Endothelial cell of umbilical vein (primary cell): ENCODE data around the gene TXK. TPM values are rescaled to one million over a fixed set of nuclear protein-coding genes. Genes with fewer than 3 reads are reported as not detected.

Experiments
- BruUV-seq: library from RNA; stranded (reverse); fragments of 400-500 nt; replicated peaks from 2 replicates; lab custom pipeline; 2021; lab: Mats Ljungman, UMichigan
- CTCF ChIA-PET: fragments of 300-600, 350-600 bp; sonication (Branson Sonifier 250); formaldehyde crosslinking; loops from one replicate; lab custom pipeline; 2021; ENCODE audit warnings: antibody characterized with exemption, inconsistent platforms; lab: Charles Lee
- POLR2A ChIA-PET: fragments of 300-600, 350-600 bp; sonication (Branson Sonifier 250); formaldehyde crosslinking; loops from one replicate; lab custom pipeline; 2021; ENCODE audit warnings: antibody characterized with exemption, inconsistent platforms; lab: Charles Lee
- DNase-seq: peaks from one replicate; pipeline ENCODE4 v3.0.0-alpha.2; 2011; ENCODE audit warnings: low read depth, low spot score
- FAIRE-seq: peaks from 2 replicates; lab custom pipeline; 2011; peaks lifted over from hg19 to GRCh38; lab: Jason Lieb, UNC
- H2AFZ ChIP-seq: 2 replicates; pipeline ENCODE4 v1.6.0; 2012; ENCODE audit warnings: low read depth, low read length, control low read depth, inconsistent platforms
- H3K27ac ChIP-seq: 2 replicates; pipeline ENCODE4 v1.5.1; 2011; ENCODE audit warnings: low read depth, mild to moderate bottlenecking, control low read depth, low read length, moderate library complexity; ENCODE audit not compliant: insufficient read depth
- H3K27me3 ChIP-seq, 2 experiments: 2 replicates each; pipeline versions ENCODE4 v1.6.0 to v1.6.1; 2011; ENCODE audit warnings: low read length in 2 of 2, mixed read lengths in 1 of 2; ENCODE audit not compliant: control insufficient read depth in 2 of 2, insufficient read depth in 2 of 2
- H3K36me3 ChIP-seq, 2 experiments: 2 replicates in 1 of 2; 3 replicates in 1 of 2; pipeline ENCODE4 v1.5.1; 2011; ENCODE audit warnings: low read length in 2 of 2, mild to moderate bottlenecking in 1 of 2, moderate library complexity in 1 of 2; ENCODE audit not compliant: control insufficient read depth in 2 of 2, insufficient read depth in 2 of 2; ENCODE audit errors: extremely low read depth in 1 of 2
- H3K4me1 ChIP-seq: 3 replicates; pipeline ENCODE4 v1.5.1; 2011; ENCODE audit warnings: mild to moderate bottlenecking, low read length; ENCODE audit not compliant: control insufficient read depth, insufficient read depth; ENCODE audit errors: extremely low read depth
- H3K4me2 ChIP-seq: 2 replicates; pipeline ENCODE4 v1.6.1; 2011; ENCODE audit warnings: low read length, control low read depth, mixed read lengths; ENCODE audit not compliant: insufficient read depth
- H3K4me3 ChIP-seq, 3 experiments: fragments of 200-600 bp in 1 of 3; sonication (generic), shearing (Covaris generic) in 1 of 3; replicated peaks in 1 of 3; 2 replicates each; pipeline ENCODE4 v1.5.1; 2011 to 2016; ENCODE audit warnings: control low read depth in 3 of 3, low read length in 3 of 3, mild to moderate bottlenecking in 2 of 3, inconsistent platforms in 1 of 3, low read depth in 1 of 3, moderate library complexity in 1 of 3; ENCODE audit not compliant: insufficient read depth in 1 of 3
- H3K79me2 ChIP-seq: 2 replicates; pipeline ENCODE4 v1.6.0; 2012; ENCODE audit warnings: low read length, inconsistent platforms; ENCODE audit not compliant: control insufficient read depth, insufficient read depth
- H3K9ac ChIP-seq: replicated peaks from 2 replicates; pipeline ENCODE3; 2011; ENCODE audit warnings: low read length, control low read depth; ENCODE audit not compliant: insufficient read depth; ENCODE audit errors: extremely low read depth
- H3K9me1 ChIP-seq: replicated peaks from 3 replicates; pipeline ENCODE4 v1.6.0; 2011; ENCODE audit warnings: mild to moderate bottlenecking, low read length; ENCODE audit not compliant: control insufficient read depth, insufficient read depth; ENCODE audit errors: extremely low read depth
- H3K9me3 ChIP-seq: replicated peaks from 2 replicates; pipeline ENCODE4 v1.5.1; 2012; ENCODE audit warnings: low read length, inconsistent platforms; ENCODE audit not compliant: control insufficient read depth, insufficient read depth
- H4K20me1 ChIP-seq: replicated peaks from 2 replicates; pipeline ENCODE3; 2011; ENCODE audit warnings: mild to moderate bottlenecking, low read length; ENCODE audit not compliant: control insufficient read depth, insufficient read depth; ENCODE audit errors: extremely low read depth
- EZH2 ChIP-seq: IDR thresholded peaks from 2 replicates; pipeline ENCODE4 v1.6.1; 2012; ENCODE audit warnings: borderline replicate concordance, low read depth, mild to moderate bottlenecking, moderate library complexity, low read length, inconsistent platforms; ENCODE audit not compliant: severe bottlenecking
- FOS ChIP-seq: IDR thresholded peaks from 2 replicates; pipeline ENCODE4 v1.6.1; 2011; ENCODE audit warnings: mild to moderate bottlenecking, low read length, moderate library complexity, borderline replicate concordance; ENCODE audit not compliant: insufficient read depth
- MYC ChIP-seq: IDR thresholded peaks from one replicate; pipeline ENCODE4 v1.6.1; 2011; ENCODE audit warnings: mild to moderate bottlenecking, low read depth, low read length
- POLR2A ChIP-seq: IDR thresholded peaks from 2 replicates; pipeline ENCODE4 v1.6.1; 2012; ENCODE audit warnings: low read depth, mild to moderate bottlenecking, control low read depth, low read length
- POLR2AphosphoS5 ChIP-seq: IDR thresholded peaks from 2 replicates; pipeline ENCODE4 v1.6.1; 2012; ENCODE audit warnings: low read depth, mild to moderate bottlenecking, control low read depth, low read length, moderate library complexity; ENCODE audit not compliant: insufficient read depth
- dilution Hi-C: fragments of 300-500 bp; cut with MboI; formaldehyde crosslinking; loops from one replicate; pipeline ENCODE4 v1.15.0; 2019; ENCODE audit warnings: low sequenced_read_pairs; ENCODE audit not compliant: extremely low pct_ligation_motif_present
- intact Hi-C: fragments of 100-400 bp; cut with micrococcal nuclease; formaldehyde crosslinking; loops from one replicate; pipeline ENCODE4 v1.10.0; 2022
- polyA plus RNA-seq, 4 experiments: library from polyadenylated mRNA; depleted of rRNA in 3 of 4; stranded (reverse) in 3 of 4; unstranded in 1 of 4; fragments of >200 nt; gene quantifications; 2 replicates each; pipeline versions ENCODE4 v1.2.1 to v1.2.3, GENCODE V29; 2011 to 2012; ENCODE audit warnings: missing spikeins in 1 of 4
- total RNA-seq: library from RNA; stranded (reverse); gene quantifications from 2 replicates; pipeline ENCODE4 v1.2.3, GENCODE V29; 2021
- TF ChIP-seq, protein P1 (sequence below), 2 donors: IDR thresholded peaks; 1 replicate in 1 of 2; 2 replicates in 1 of 2; pipeline ENCODE4 v1.5.1; 2011; ENCODE audit warnings: low read length in 2 of 2, mild to moderate bottlenecking in 2 of 2, moderate library complexity in 2 of 2, control low read depth in 1 of 2, inconsistent platforms in 1 of 2, low read depth in 1 of 2; ENCODE audit not compliant: insufficient read depth in 1 of 2; ENCODE audit errors: extremely low read depth in 1 of 2

Gene TXK
- total and polyA plus RNA-seq, 2 donors (not counting 3 experiments of a cell fraction or from before 2014, with no cell fraction given): 0.26 to 0.97 TPM

DNA sequence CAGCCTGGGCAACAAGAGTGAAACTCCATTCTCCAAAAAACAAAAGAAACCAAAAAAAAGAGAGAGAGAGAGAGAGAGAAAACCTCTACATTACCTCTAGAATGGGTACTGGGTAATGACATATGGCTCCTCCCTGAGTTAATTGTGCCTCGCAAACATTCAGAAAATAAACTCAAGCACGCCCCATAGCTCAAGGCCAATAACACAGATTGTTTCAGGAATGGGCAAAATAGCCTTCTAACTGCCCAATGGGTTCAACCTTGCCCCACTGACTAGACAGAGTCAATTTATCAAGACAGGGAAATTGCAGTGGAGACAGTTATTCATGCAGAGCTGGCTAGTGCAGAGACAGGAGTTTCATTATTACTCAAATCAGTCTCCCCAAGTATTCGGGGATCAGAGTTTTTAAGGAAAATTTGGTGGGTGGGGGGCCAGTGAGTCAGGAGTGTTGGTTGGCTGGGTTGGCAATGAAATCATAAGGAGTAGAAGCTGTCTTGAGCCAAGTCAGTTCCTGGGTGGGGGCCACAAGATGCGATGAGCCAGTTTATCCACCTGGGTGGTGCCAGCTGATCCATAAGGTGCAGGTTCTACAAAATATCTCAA is 92.4 kb downstream of the TXK start:
- Histone ChIP-seq H3K4me1 (no peaks in the 10 kb centered on the region), H4K20me1 (no peaks in the 10 kb centered on the region), H3K27ac (no peak overlapping the region), H3K9me3 (no peaks in the 10 kb centered on the region), H3K9ac (no peak overlapping the region), H3K9me1 (no peaks in the 10 kb centered on the region), H3K79me2 (no peaks in the 10 kb centered on the region), H2AFZ (no peak overlapping the region), H3K27me3 (peaks cover 3 to 8% of the 10 kb centered on the region in 2 experiments), H3K4me2 (no peak overlapping the region), H3K36me3 (no peaks in the 10 kb centered on the region), H3K4me3 (no peak overlapping the region)
- ChIA-PET POLR2A (no interaction called here), CTCF (interaction anchor here (0.9 to 2.0 kb wide), 4 partner anchors 8 to 46 kb away, joined by 3 to 4 read pairs (median 4); partner anchors contain the start of gene CNGA1)
- no peak for DNase-seq
- TF ChIP-seq FOS (no peak), POLR2A (no peak), EZH2 (no peak), POLR2AphosphoS5 (no peak), MYC (no peak)
- TF ChIP-seq, protein P1, sequence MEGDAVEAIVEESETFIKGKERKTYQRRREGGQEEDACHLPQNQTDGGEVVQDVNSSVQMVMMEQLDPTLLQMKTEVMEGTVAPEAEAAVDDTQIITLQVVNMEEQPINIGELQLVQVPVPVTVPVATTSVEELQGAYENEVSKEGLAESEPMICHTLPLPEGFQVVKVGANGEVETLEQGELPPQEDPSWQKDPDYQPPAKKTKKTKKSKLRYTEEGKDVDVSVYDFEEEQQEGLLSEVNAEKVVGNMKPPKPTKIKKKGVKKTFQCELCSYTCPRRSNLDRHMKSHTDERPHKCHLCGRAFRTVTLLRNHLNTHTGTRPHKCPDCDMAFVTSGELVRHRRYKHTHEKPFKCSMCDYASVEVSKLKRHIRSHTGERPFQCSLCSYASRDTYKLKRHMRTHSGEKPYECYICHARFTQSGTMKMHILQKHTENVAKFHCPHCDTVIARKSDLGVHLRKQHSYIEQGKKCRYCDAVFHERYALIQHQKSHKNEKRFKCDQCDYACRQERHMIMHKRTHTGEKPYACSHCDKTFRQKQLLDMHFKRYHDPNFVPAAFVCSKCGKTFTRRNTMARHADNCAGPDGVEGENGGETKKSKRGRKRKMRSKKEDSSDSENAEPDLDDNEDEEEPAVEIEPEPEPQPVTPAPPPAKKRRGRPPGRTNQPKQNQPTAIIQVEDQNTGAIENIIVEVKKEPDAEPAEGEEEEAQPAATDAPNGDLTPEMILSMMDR (IDR thresholded peaks at IDR 0.05; ENCODE audit: extremely low read depth in 1 of 2, insufficient read depth in 1 of 2, low read depth in 1 of 2, low read length in 2 of 2): no peak
- dilution Hi-C loops (no loop called here), intact Hi-C loops (no loop called here)
- BruUV-seq: no TSS peak
- no peak for FAIRE-seq
